Measurements from ENCODE around the gene LSM14A.

LSM14A gene

DNA sequence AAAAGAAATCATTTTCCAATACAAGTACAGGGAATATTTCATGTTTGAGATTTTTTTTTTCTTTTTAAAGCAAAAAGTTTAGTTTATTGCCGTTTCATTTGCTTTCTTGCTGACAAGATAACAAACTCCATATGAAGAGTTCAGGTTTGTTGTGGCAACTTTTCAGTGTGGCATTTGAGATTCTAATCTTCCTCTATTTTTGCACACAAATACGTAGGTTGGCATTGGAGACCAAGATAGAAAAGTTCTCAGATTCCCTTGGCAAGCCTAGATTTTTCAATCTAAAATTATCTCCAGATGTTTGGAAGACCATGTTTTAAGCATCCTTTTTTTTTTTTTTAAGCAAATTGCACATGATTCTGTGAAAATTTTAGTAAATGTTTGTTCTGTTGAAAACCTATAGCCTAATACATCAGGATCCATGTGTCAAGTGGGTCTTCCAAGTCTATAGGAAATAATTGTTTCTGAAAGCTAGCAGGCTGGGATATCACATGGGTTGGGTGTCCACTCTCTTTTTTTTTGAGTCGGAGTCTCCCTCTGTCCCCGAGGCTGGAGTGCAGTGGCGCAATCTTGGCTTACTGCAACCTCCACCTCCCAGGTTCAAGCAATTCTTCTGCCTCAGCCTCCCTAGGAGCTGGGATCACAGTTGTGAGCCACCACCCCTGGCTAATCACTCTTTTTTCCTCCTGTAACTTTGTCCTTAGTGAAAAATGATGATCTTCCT lies 84.7 kb downstream of the LSM14A start:
- DNase-seq (ENCODE audit: low spot score) = no peak

DNA sequence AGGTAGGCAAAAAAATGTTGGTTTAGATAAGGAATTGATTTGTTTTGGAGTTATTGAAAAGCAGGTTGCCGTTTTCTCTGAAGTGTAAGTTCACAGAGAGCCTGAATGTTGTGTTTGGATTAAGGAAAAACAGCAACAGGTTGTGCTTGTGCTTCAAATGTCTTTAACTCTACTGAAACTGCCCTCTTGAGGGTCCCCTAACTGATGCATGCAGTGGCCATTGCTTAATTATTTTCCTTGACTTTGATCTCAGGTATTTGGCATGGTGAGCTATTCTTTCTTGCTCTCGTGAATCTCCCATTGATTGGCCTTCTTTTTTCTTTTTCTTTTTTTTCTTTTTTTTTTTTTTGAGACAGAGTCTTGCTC lies 85.2 kb downstream of the LSM14A start:
- DNase-seq (ENCODE audit: low spot score) = no peak

DNA sequence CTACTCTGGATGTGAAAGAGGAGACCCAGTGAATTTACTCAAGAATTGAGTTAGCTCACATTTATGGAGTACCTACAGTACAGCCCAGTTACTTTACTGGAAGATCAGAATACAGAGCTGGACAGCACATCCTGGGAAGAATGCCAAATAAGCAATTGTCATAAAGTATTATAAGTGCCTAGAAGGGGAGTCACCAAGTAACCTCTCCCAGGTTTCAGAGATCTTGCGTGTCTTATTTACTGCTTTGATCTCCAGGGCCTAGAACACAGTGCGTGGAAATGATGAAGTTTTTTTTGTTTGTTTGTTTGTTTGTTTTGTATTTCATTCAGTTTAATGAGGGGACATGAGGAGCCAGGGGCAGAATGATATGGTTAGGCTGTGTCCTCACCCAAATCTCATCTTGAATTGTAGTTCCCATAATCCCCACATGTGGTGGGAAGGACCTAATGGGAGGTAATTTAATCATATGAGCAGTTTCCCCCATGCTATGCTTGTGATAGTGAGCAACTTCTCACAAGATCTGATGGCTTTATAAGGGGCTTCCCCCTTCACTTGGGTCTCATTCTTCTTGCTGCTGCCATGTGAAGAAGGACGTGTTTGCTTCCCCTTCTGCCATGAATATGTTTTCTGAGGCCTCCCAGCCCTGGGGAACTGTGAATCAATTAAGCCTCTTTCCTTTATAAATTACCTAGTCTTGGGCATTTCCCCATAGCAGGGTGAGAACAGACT lies 87.2 kb downstream of the LSM14A start:
- no peak for DNase-seq (ENCODE audit: low spot score)

DNA sequence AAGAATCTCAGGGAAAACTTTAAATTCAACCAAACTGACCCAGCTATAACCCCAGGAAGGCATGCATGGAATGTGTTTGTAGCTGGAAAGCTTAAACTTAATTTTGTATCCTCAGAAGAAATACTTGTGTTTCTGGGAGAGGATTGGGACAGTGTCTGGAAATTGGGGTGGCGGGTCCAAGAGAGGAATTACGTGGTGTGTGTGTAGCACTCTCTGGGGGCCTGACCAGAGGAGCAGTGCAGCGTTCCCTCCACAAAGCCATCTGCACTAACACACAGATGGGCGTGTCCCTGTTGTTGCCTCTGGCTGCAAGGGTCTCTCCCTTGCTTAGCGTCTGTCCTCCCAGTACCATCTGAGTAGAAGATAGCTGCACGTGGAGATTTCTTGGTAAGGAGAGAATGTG lies 88.5 kb downstream of the LSM14A start:
- DNase-seq (ENCODE audit: low spot score) = no peak

DNA sequence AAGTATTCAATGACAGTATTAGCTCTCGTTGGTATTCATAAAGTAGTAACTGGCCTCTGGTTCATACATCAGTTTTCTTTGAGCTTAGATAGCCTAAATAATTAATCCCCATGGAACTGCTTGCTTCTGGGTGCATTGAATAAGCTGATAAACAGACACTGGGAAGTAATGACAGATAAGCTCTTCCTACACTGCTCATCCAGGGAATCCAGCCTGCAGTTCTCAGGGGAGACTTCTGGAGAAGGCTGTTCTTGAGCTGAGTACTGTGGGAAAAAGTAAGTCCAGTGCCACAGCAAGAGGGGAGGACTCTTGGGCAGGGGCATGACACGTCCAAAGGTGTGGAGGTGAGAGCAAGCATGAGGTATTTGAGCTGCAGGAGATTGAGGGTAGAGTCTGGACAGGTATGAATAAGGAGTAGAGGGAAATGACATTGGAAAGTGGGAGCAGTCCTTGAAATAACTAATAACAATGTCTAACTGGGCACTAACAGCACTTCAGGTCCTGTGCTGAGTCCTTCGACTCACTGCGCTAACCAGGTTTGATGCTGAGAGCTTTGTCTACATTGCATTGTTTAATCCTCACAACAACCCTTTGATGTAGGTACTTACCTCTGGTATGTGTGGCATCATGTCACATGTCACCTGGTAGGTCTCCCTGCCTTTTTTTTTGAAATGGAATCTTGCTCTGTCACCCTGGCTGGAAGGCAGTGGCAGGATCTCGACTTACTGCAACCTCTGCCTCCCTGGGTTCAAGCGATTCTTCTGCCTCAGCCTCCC lies 89.2 kb downstream of the LSM14A start:
- no peak for DNase-seq (ENCODE audit: low spot score)

DNA sequence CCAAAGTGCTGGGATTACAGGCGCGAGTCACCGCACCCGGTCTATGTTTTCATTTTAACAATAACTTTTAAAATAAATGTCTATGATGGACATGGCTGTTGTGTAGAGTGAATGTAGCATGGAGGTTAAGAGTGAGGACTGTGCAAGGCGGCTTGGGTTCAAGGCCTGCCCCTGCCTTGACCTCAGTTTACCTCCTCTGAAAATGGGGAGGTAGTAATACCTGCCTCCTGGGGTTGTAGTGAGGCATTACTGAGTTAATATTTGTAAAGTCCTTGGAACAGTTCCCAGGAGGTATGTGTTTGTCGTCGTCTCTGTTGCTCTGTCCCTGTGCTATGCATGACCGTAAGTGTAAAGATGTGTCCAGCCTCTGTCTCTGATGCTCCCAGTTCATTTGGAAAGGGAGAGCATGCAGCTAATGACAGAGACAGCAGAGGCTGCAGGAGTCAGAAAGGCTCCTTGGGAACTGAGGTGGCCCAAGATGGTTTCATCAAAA lies 91.5 kb downstream of the LSM14A start:
- DNase-seq (ENCODE audit: low spot score) = no peak

DNA sequence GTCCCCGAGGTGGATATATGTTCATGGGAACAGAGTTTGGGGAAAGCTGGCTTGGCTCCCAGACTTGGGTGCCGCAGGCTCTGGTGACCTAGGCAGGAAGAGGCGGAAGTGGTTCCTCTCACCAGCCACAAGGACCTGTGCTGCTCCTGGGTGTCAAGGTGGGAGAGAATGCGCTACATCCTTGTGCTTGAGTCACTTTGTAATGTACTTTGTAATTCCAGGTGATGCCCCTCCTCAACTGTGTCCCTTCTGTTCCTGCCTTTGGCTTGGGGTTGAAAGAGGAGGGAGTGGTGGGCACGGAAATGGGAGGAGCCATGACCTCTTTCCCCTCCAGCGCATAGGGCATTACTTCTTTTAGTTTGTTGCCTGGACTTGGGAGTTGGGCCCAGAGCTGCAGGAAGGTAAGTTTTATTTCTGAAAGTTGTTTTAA lies 92.9 kb downstream of the LSM14A start:
- no peak for DNase-seq (ENCODE audit: low spot score)

DNA sequence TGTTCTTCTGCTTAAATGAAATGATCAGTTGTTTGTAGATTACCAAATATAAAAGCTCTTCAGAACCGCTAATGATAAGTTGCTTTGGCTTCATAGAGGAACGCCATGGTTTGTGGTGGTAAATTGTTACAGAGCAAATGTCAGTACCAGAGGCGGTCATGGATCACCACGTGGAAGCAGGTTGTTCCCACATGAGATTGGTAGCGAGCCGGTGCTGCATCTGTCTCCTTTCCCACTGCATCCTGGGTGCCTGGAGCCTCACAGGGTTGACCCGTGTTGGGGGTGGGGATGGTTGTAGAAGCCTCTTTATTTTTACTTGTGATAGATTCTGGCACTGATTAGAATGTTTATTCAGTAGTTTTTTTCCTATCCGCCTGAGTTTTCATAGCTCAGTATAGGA lies 96.8 kb downstream of the LSM14A start:
- DNase-seq (ENCODE audit: low spot score) = no peak

DNA sequence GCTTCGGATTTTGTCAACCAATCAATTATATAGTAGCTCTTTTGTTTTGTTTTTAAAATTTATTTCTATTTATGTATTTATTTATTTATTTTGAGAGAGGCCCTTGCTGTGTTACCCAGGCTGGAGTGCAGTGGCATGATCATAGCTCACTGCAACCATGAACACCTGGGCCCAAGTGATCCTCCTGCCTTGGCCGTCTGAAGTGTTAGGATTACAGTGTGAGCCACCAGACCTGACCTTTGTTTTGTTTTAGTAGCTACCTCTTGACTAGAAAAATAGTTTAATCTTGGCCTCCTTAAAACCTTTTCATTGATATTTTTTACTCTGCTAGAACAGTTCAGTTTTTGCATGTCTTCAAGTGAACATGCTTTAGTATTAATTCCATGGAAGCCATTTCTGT lies 97.2 kb downstream of the LSM14A start:
- DNase-seq (ENCODE audit: low spot score) = no peak

DNA sequence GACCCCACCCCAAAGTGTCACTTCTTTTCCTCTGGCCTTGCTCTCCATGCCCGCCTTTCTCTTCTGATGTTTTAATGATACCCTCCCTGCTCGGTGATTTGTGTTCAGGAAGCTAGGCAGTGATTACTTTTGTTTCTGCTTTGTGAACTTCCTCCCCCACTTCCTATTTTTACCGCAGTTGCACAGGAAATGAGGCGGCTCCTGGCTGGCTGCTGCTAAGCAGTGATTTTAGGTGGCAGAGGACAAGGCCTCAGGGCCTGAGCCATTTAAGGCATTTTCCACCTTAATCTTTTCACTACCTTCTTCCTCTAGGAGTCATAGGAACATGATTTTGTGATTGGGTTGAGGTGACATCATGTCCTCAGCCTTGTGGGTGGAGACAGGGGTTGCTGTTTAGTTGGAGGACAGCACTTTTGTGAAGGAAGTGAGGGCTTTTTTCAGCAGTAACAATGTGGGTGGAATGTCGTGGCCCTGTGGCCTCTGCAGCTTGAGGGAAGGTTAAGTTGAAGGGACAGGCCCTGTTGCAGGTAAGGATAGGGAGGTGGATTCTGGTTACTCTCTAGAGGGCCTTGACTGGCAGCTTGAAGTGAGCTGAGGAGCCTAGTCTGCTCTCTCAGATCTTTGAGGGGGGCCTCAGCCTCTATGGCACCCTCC lies 97.8 kb downstream of the LSM14A start:
- DNase-seq (ENCODE audit: low spot score) = no peak

DNA sequence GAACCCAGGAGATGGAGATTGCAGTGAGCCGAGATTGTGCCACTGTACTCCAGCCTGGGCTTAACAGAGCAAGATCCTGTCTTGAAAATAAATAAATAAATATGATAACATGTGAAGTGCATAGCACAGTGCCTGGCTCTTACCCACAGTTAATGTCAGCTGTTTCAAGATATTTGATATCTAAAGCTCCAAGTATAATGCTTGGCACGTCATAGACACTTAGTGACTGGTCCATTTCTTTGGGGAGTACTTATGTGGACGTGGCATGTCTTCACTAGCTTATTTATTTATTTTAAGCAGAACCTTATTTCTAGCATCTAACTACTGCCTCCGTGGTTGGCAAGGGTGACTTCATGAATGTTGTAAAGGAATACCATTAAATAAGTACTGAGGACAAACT lies 100.8 kb downstream of the LSM14A start:
- DNase-seq (ENCODE audit: low spot score) = no peak

DNA sequence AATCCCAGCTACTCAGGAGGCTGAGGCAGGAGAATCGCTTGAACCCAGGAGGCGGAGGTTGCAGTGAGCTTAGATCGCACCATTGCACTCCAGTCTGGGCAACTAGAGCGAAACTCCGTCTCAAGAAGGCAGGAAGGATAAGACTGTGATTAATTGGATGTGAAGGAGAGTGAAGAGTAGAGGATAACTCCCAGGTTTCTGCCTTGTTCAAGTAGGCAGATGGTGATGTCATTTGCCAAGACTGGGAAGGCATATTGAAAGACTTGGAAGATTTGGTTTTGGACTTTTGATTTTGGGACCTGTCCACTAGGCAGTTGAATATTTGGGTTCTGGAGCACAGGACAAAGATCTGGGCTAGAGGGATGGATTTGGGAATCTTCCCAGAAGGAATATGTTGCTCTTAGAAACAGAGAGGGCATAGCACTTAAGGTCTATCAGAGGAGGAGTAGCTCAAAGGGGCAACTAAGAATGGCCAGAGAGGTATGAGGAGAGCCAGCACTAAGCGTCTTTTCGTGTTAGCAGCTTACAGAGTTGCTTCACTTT lies 102.1 kb downstream of the LSM14A start:
- no peak for DNase-seq (ENCODE audit: low spot score)

DNA sequence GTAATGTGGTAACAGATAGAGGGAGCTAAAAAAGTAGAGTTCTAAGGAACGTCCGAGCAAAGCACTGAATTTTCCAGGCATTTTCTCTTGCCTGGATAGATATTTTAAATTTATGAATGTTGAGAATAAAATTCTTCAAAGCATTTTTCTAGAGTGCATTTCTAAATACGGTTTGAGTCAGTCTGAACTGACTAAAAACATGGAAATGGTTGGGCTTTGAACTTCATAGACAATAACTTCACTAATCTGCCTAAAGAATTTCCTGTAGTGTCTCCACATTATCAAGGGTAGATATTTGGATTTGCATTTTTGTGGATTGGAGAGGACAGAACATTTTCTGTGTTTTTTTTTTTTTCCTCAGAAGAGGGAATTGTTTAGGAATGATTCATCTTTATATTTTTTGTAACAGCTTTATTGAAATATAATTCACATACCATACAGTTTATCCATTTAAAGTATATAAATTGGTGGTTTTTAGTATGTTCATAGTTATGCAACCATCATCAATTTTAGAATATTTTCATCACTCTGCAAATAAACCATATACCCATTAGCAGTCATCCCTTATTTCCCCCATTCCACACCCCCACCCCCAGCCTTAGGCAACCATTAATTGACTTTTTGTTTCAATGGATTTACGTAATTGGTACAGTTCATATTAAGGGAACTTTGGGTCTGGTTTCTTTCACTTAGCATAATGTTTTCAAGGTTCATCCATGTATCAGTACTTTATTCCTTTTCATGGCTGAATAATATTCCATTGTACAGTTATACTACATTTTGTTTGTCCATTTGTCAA lies 102.7 kb downstream of the LSM14A start:
- no peak for DNase-seq (ENCODE audit: low spot score)

DNA sequence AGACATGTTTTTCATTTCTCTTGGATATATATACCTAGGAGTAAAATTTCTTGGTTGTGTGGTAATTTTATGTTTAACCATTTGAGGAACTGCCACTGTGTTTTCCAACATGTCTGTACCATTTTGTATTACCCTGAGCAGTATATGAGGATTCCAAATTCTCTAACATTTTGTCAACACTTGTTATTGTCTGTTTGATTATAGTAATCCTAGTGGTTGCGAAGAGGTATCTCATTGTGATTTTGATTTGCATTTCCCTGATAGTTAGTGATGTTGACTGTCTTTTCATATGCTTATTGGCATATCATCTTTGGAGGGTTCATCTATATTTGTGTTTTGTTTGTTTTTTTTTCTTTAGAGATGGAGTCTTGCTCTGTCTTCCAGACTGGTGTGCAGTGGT lies 103.4 kb downstream of the LSM14A start:
- DNase-seq (ENCODE audit: low spot score) = no peak

DNA sequence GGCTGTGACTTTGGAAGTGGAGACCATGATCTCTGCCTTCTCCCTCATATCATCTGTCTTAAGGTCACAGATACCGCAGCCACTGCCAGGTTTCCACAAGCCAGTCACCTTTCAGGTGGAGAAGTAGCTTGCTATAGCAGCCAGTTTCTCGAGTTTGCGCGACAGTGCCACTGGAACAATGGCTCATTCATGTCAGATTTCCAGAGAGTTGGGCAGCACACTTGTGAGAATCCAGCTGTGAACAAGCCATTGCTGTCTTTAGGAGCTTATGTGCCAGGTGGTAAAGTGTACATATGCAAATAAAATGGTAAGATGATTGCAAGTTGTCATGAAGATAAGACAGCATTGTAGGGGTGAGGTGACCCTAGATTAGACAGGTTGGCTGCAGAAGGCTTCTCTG lies 104.3 kb downstream of the LSM14A start:
- DNase-seq (ENCODE audit: low spot score) = no peak

DNA sequence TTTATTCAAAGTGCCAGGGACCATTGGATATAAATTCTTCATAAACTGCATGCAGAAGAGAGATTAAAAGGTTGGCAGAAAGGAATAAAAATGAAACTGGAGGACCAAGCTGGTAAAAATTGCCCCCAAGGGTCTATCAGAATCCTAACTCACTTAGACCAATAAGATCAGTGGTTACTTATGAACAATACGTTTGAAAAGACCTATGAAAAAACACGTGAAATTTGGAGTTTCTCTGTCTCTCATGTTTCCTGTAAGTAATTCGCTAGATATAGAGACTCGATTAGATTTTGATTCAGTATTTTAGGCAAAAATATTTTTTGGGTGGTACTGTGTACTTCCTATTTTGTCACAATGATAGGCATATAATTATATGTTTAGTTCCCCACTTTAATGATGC lies 104.9 kb downstream of the LSM14A start:
- no peak for DNase-seq (ENCODE audit: low spot score)

DNA sequence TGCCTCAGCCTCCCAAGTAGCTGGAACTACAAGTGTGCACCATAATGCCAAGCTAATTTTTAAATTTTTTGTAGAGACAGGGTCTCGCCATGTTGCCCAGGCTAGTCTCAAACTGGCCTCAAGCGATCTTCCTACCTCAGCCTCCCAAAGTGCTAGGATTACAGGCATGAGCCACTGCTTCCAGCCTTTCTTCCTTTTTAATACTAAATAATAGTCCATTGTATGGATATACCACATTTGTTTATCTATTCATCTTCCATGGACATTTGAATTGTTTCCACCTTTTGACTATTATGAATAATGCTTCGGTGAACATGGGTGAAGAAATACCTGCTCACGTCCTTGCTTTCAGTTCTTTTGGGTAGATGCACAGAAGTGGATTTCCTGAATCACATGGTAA lies 106.5 kb downstream of the LSM14A start:
- no peak for DNase-seq (ENCODE audit: low spot score)

Measured in HuH-7.5 (cell line).